Skeletal muscle satellite cell (primary cell): ENCODE data around the gene CASZ1.

Experiments used
- H3K27me3 ChIP-seq: 2 replicates; pipeline ENCODE4 v1.7.0; 2013; ENCODE audit warnings: low read length; ENCODE audit not compliant: control insufficient read depth, insufficient read depth
- H3K36me3 ChIP-seq: 2 replicates; pipeline ENCODE4 v1.7.0; 2013; ENCODE audit warnings: mild to moderate bottlenecking, control low read depth, low read length; ENCODE audit not compliant: insufficient read depth
- H3K4me1 ChIP-seq: 2 replicates; pipeline ENCODE4 v1.7.0; 2013; ENCODE audit warnings: low read length; ENCODE audit not compliant: control insufficient read depth, insufficient read depth
- H3K4me2 ChIP-seq: 2 replicates; pipeline ENCODE4 v1.7.0; 2013; ENCODE audit warnings: mild to moderate bottlenecking, low read length
- H3K4me3 ChIP-seq: 2 replicates; pipeline ENCODE4 v1.7.0; 2013; ENCODE audit warnings: low read length
- H3K9ac ChIP-seq: 2 replicates; pipeline ENCODE4 v1.7.0; 2013; ENCODE audit warnings: mild to moderate bottlenecking, low read depth, low read length, moderate library complexity
- H3K9me3 ChIP-seq: replicated peaks from 2 replicates; pipeline ENCODE4 v1.7.0; 2013; ENCODE audit warnings: mild to moderate bottlenecking, control low read depth, low read length

The CASZ1 gene

DNA sequence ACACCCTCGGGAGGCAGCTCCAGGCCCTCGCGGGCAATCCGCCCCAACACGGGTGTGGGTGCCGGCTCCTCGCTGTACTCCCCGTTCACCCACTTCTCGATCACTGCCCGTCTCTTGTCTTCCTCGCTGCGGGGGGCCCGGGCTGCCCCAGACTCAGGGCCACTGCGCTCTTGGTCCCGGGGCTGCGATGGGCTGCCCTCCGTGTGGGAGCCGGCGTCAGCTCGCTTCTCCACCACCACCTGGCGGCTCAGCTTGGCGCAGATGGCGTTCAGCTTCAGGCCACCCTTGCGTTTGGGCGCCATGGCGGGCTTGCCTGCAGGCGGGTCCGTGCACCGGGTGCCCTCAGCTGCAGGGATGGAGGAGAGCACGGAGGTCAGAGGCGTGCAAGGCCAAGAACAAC is 131.2 kb downstream of the CASZ1 start:
- Histone ChIP-seq H3K9ac (no peak overlapping the region), H3K9me3 (no peaks in the 10 kb centered on the region), H3K4me1 (peaks cover 6% of the 10 kb centered on the region), H3K36me3 (no peaks in the 10 kb centered on the region), H3K4me3 (no peak overlapping the region), H3K4me2 (no peak overlapping the region), H3K27me3 (peaks cover 11% of the 10 kb centered on the region)

GRCh38 chr1:10664251-10664650 is 132.2 kb downstream of the CASZ1 start:
- no peak overlapping the region for H3K4me3 ChIP-seq
- H3K4me1 ChIP-seq = peaks cover 6% of the 10 kb centered on the region
- H3K9me3 ChIP-seq = no peaks in the 10 kb centered on the region
- no peak overlapping the region for H3K9ac ChIP-seq
- no peaks in the 10 kb centered on the region for H3K36me3 ChIP-seq
- H3K4me2 ChIP-seq = no peak overlapping the region
- peaks cover 11% of the 10 kb centered on the region for H3K27me3 ChIP-seq

- Histone ChIP-seq H3K9ac (no peak overlapping the region), H3K9me3 (no peaks in the 10 kb centered on the region), H3K4me2 (peak overlapping the region; percentile 31), H3K36me3 (no peaks in the 10 kb centered on the region), H3K27me3 (peaks cover 11% of the 10 kb centered on the region), H3K4me1 (peaks cover 6% of the 10 kb centered on the region), H3K4me3 (peak overlapping the region; percentile 18)
These were observed 132.8 kb downstream of the CASZ1 start for GRCh38 chr1:10663678-10664035.

GRCh38 chr1:10662824-10663677 is 133.4 kb downstream of the CASZ1 start:
- Histone ChIP-seq H3K9ac (no peak overlapping the region), H3K4me2 (peak overlapping the region; percentile 31), H3K4me1 (peaks cover 6% of the 10 kb centered on the region), H3K36me3 (no peaks in the 10 kb centered on the region), H3K9me3 (no peaks in the 10 kb centered on the region), H3K4me3 (peak overlapping the region; percentile 18), H3K27me3 (peaks cover 11% of the 10 kb centered on the region)

DNA sequence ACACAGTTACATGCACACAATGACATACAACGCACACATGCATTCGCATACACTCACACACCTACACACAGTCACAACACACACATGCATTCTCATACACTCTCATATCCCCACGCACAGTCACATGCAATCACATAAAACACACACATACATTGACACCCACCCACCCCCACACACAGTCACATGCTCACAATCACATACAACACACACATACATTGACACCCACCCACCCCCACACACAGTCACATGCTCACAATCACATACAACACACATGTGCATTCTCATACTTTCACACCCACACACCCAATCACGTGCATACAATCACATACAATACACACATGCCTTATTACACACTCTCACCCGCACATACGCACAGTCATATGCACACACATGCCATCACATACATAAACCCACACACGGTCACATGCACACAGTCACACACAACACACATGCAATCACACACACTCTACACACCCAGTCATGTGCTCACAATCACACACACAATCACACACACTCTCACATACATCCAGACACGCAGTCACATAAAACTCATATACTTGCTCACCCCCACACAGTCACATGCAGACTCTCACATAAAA is 134.3 kb downstream of the CASZ1 start:
- Histone ChIP-seq H3K4me2 (no peak overlapping the region), H3K4me1 (peaks cover 6% of the 10 kb centered on the region), H3K9me3 (no peaks in the 10 kb centered on the region), H3K9ac (no peak overlapping the region), H3K36me3 (no peaks in the 10 kb centered on the region), H3K27me3 (peaks cover 11% of the 10 kb centered on the region), H3K4me3 (no peak overlapping the region)

DNA sequence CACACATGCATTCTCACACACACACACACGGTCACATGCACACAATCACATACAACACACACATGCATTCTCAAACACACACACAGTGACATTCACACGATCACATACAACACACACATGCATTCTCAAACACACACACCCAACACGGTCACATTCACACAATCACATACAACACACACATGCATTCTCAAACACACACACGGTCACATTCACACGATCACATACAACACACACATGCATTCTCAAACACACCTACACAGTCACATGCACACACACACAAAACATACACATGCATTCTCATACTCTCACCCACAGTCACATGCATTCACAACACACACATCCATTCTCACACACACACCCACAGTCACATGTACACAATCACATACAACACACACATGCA is 135.0 kb downstream of the CASZ1 start:
- H3K4me1 ChIP-seq = peaks cover 6% of the 10 kb centered on the region
- no peaks in the 10 kb centered on the region for H3K9me3 ChIP-seq
- H3K4me3 ChIP-seq = no peak overlapping the region
- H3K4me2 ChIP-seq = no peak overlapping the region
- H3K36me3 ChIP-seq = no peaks in the 10 kb centered on the region
- H3K27me3 ChIP-seq = peaks cover 11% of the 10 kb centered on the region
- H3K9ac ChIP-seq = no peak overlapping the region

DNA sequence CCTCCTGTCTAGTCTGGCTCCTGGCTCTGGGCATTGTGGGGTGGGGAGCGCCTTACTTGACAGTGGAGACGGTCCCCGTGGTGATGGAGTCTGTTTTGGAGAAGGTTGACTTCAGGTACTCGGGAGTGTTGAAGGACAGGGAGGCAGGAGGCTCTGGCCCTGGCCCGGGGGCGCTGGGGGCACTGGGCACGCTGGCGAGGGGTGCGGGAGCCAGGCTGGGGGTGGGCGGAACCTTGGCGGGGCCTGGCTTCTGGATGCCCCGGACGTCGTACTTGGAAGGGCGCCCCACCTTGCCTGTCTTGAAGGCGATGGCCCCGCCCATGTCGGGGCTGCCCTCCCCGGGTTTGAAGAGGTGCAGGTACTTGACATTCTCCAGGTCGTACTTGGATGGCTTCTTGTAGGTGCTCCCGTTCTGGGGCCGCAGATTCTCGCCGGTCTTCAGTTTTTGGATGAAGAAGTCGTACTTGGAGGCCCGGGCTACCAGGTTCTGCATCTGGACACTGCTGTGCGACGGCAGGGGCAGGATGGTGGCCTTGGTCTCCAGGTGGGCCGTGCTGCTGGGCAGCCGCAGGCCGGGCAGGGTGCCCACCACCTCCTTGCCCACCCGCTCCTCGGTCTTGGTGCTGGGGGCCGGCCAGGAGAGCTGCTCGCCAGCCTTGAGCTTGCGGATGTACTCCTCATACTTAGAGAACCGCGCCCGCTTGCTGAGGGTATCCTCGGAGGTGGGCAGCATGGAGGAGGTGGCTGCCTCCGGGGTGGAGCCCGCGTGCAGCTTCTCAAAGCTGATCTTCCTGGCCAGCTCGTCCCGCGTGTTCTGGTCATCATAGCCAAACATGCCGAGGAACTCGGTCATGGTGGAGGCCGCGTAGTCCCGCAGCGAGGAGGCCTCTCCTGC is 136.6 kb downstream of the CASZ1 start:
- H3K9ac ChIP-seq = no peak overlapping the region

DNA sequence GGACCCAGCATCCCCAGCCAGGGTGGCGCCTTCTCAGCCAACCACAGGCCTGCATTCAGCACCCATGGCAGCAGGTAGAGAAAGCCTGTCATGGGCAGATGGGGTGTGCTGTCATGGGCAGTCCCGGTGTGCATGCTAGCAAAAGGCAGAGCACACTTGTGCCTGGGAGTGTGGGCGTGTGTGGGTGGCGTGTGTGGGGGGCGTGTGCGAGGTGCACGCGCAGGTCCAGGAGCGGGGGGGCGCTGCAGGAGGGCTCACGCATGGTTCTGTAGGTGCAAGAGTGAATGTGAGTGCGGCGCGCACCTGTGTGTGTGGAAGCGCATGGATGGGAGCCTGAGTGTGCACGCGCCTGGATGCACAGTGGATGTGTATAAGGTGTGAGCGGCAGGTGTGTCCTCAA is 137.2 kb downstream of the CASZ1 start:
- Histone ChIP-seq H3K4me3 (no peak overlapping the region), H3K9me3 (no peaks in the 10 kb centered on the region), H3K4me1 (peaks cover 6% of the 10 kb centered on the region), H3K4me2 (no peak overlapping the region), H3K36me3 (no peaks in the 10 kb centered on the region), H3K27me3 (peaks cover 5% of the 10 kb centered on the region), H3K9ac (no peak overlapping the region)

More for the DNA sequence above, 136.6 kb downstream of the CASZ1 start:
- H3K9me3 ChIP-seq = no peaks in the 10 kb centered on the region
- H3K36me3 ChIP-seq = no peaks in the 10 kb centered on the region
- no peak overlapping the region for H3K4me3 ChIP-seq
- H3K4me1 ChIP-seq = peaks cover 6% of the 10 kb centered on the region
- peaks cover 5% of the 10 kb centered on the region for H3K27me3 ChIP-seq
- H3K4me2 ChIP-seq = no peak overlapping the region

GRCh38 chr1:10658396-10659066 is 137.9 kb downstream of the CASZ1 start:
- Histone ChIP-seq H3K36me3 (no peaks in the 10 kb centered on the region), H3K9ac (no peak overlapping the region), H3K4me3 (no peak overlapping the region), H3K27me3 (peaks cover 3% of the 10 kb centered on the region), H3K9me3 (no peaks in the 10 kb centered on the region), H3K4me2 (no peak overlapping the region), H3K4me1 (peaks cover 5% of the 10 kb centered on the region)

- no peak overlapping the region for H3K4me3 ChIP-seq
- H3K4me1 ChIP-seq = no peaks in the 10 kb centered on the region
- no peak overlapping the region for H3K4me2 ChIP-seq
- H3K9ac ChIP-seq = no peak overlapping the region
- H3K36me3 ChIP-seq = no peaks in the 10 kb centered on the region
- H3K27me3 ChIP-seq = no peaks in the 10 kb centered on the region
- no peaks in the 10 kb centered on the region for H3K9me3 ChIP-seq
These were observed 139.2 kb downstream of the CASZ1 start for GRCh38 chr1:10657088-10657847.
